K562 (cell line): ENCODE measurements around the gene GHRL. TPM values are rescaled to one million over a fixed set of nuclear protein-coding genes. Genes with fewer than 3 reads are reported as not detected.
A peak's percentile ranks its signal among the peaks of the same experiment; 100 is the strongest.

ENCODE experiments used
- CBFA2T2 ChIP-seq: fragments of 450-650 bp; conservative IDR thresholded peaks from 2 replicates; pipeline ENCODE4 v1.6.1; 2017; ENCODE audit warnings: mild to moderate bottlenecking
- CC2D1A ChIP-seq: fragments of 450-650 bp; IDR thresholded peaks from 2 replicates; pipeline ENCODE4 v1.6.1; 2017; ENCODE audit warnings: mild to moderate bottlenecking
- CTCF ChIP-seq, 3 experiments: IDR thresholded peaks in 2 of 3; conservative IDR thresholded peaks in 1 of 3; 2 replicates each; pipeline ENCODE4 v1.5.1; 2011 to 2012; ENCODE audit warnings: low read length in 3 of 3, mild to moderate bottlenecking in 3 of 3, control low read depth in 2 of 3, improper control_type of control experiment in 1 of 3, inconsistent platforms in 1 of 3, low read depth in 1 of 3, mixed read lengths in 1 of 3, moderate library complexity in 1 of 3; ENCODE audit not compliant: insufficient read depth in 2 of 3
- NELFE ChIP-seq: IDR thresholded peaks from 2 replicates; pipeline ENCODE4 v1.6.1; 2011; ENCODE audit warnings: mild to moderate bottlenecking; ENCODE audit not compliant: insufficient read depth, insufficient read length
- NR3C1 ChIP-seq: sonication (generic); formaldehyde crosslinking; IDR thresholded peaks from 2 replicates; pipeline ENCODE4 v1.8.1; 2022; ENCODE audit warnings: missing genetic modification reagents
- PML ChIP-seq: IDR thresholded peaks from 2 replicates; pipeline ENCODE4 v1.6.1; 2012; ENCODE audit warnings: low read length, inconsistent platforms
- SREBF1 ChIP-seq: fragments of 150-350 bp; IDR thresholded peaks from 2 replicates; pipeline ENCODE4 v1.6.1; 2014; ENCODE audit warnings: antibody characterized with exemption, low read depth, low read length, borderline replicate concordance
- TBP ChIP-seq: optimal IDR thresholded peaks from 2 replicates; pipeline ENCODE3; 2011; ENCODE audit warnings: low read depth, low read length, improper control_type of control experiment
- U2AF2 ChIP-seq: fragments of 200-400 bp; formaldehyde crosslinking; optimal IDR thresholded peaks from 2 replicates; pipeline ENCODE3; 2017; ENCODE audit warnings: low read depth, mild to moderate bottlenecking, low read length
- ZBTB33 ChIP-seq: sonication (generic); formaldehyde crosslinking; IDR thresholded peaks from 2 replicates; pipeline ENCODE4 v1.8.1; 2023; ENCODE audit warnings: mild to moderate bottlenecking, missing genetic modification reagents
- ZNF134 ChIP-seq: fragments of 250-450 bp; sonication (Bioruptor Pico); conservative IDR thresholded peaks from 2 replicates; pipeline ENCODE4 v1.4.0; 2020
- ZNF431 ChIP-seq: sonication (generic); formaldehyde crosslinking; IDR thresholded peaks from 2 replicates; pipeline ENCODE4 v1.8.0; 2022; ENCODE audit warnings: mild to moderate bottlenecking, missing genetic modification reagents
- polyA plus RNA-seq, 8 experiments: library from polyadenylated mRNA; depleted of rRNA in 4 of 8; stranded (reverse) in 5 of 8; unstranded in 3 of 8; fragments of >200 nt; fragmentation: Nextera tagmentation in 2 of 8; fragmentation: Illumina TruSeq in 1 of 8; extraction: Ambion mirVana in 2 of 8; extraction: Trizol in 1 of 8; gene quantifications; 2 replicates each; pipeline versions ENCODE4 v1.2.1 to v1.2.3, GENCODE V29; 2011 to 2014; ENCODE audit warnings: inconsistent platforms in 1 of 8, missing spikeins in 1 of 8
- total RNA-seq, 7 experiments: library from RNA; depleted of rRNA in 6 of 7; stranded (reverse); fragments of >200 nt in 6 of 7; fragmentation: Illumina TruSeq in 2 of 7; extraction: Trizol in 2 of 7; gene quantifications; 2 replicates each; pipeline versions ENCODE4 v1.2.1 to v1.2.3, GENCODE V29; 2011 to 2021; ENCODE audit warnings: low replicate concordance in 1 of 7

GHRL gene
- total and polyA plus RNA-seq, 9 of the 15 experiments (the other 6 are each of a cell fraction or from before 2014, with no cell fraction given), result 0.08 to 0.29 (median 0.15) TPM; not detected in 5

- TF ChIP-seq CBFA2T2, result no peak
- TF ChIP-seq SREBF1, result no peak
- TF ChIP-seq U2AF2, result no peak
- TF ChIP-seq NELFE, result no peak
- TF ChIP-seq ZNF134, result no peak
- TF ChIP-seq CTCF (IDR thresholded peaks at IDR 0.05 in 2 of 3, conservative IDR thresholded peaks at IDR 0.05 in 1 of 3; ENCODE audit: insufficient read depth in 2 of 3, low read depth in 1 of 3, low read length in 3 of 3), result peak in 2 of 3 experiments; percentile 12 to 35; a peak in 1 of 6 replicates
- no peak for TF ChIP-seq PML
- no peak for TF ChIP-seq ZNF431
- TF ChIP-seq NR3C1, result no peak
- no peak for TF ChIP-seq TBP
- TF ChIP-seq CC2D1A, result no peak
- peak; percentile 54; the same call in 1 of the 2 replicates for TF ChIP-seq ZBTB33
Measured at GRCh38 chr3:10299175-10299574, 6.4 kb upstream of the GHRL start (continued).
